Testis (tissue), 3 donors: ENCODE results near the gene SMIM17. TPM values are rescaled to one million over a fixed set of nuclear protein-coding genes. Genes with fewer than 3 reads are reported as not detected.
"Not testable (repeated sequence)": the region's sequence is repeated elsewhere in the genome, so short reads cannot be mapped to it uniquely, and the experiment has no call there.

Experiments
- DNase-seq: peaks from one replicate; pipeline ENCODE4 v3.0.0-alpha.2; 2019
- H3K27ac ChIP-seq, 2 donors: fragments of 200-600 bp; sonication (generic); one replicate each; pipeline ENCODE4 v1.5.1; 2019
- H3K27me3 ChIP-seq: fragments of 200-600 bp; sonication (generic); one replicate; pipeline ENCODE4 v1.5.1; 2019
- H3K36me3 ChIP-seq: fragments of 200-600 bp; sonication (generic); one replicate; pipeline ENCODE4 v1.5.1; 2017; ENCODE audit warnings: low read depth; ENCODE audit errors: missing control alignments
- H3K4me1 ChIP-seq: fragments of 200-600 bp; sonication (generic); one replicate; pipeline ENCODE4 v1.5.1; 2019
- H3K4me3 ChIP-seq, 2 donors: fragments of 200-600 bp; sonication (generic); one replicate each; pipeline ENCODE4 v1.5.1; 2017 to 2019
- H3K9me3 ChIP-seq: fragments of 200-600 bp; sonication (generic); one replicate; pipeline ENCODE4 v1.5.1; 2017
- CTCF ChIP-seq, 3 experiments: fragments of 450-650 bp in 2 of 3; fragments of 200-600 bp in 1 of 3; sonication (generic) in 1 of 3; IDR thresholded peaks; one replicate each; pipeline ENCODE4 v1.5.1; 2016 to 2019; ENCODE audit warnings: antibody characterized with exemption in 3 of 3, mild to moderate bottlenecking in 2 of 3, moderate library complexity in 1 of 3
- POLR2A ChIP-seq: fragments of 450-650 bp; IDR thresholded peaks from one replicate; pipeline ENCODE4 v1.6.1; 2017; ENCODE audit warnings: antibody characterized with exemption, mild to moderate bottlenecking, moderate library complexity
- WGBS, 2 donors: methylation state at CpG; one replicate each; pipeline ENCODE4 v1.1.5; 2018; 5-methylcytosine and 5-hydroxymethylcytosine counted together
- intact Hi-C: fragments of 100-400 bp; cut with DNase I; formaldehyde crosslinking; loops from one replicate; pipeline ENCODE4 v1.15.1; 2023; ENCODE audit warnings: low total_unique reads
- polyA plus RNA-seq: library from polyadenylated mRNA; stranded (reverse); fragments of 350-450 nt; fragmentation: Illumina TruSeq; extraction: RNeasy Lipid Tissue Mini Kit (QIAGEN cat#74804); gene quantifications from one replicate; pipeline ENCODE4 v1.2.3, GENCODE V29; 2014; ENCODE audit warnings: low read depth, low replicate concordance; ENCODE audit not compliant: insufficient read depth
- total RNA-seq, 2 donors: library from RNA; depleted of rRNA; stranded (reverse); fragments of >200 nt; gene quantifications; one replicate each; pipeline ENCODE4 v1.2.3, GENCODE V29; 2016

SMIM17 gene
- total and polyA plus RNA-seq, 3 donors from 2014 or later: 0.25 to 1.3 (median 0.79) TPM

- Histone ChIP-seq H3K4me1 (peaks cover 6% of the 10 kb centered on the region), H3K27ac (no peak overlapping the region), H3K27me3 (no peaks in the 10 kb centered on the region), H3K9me3 (no peaks in the 10 kb centered on the region), H3K4me3 (peak overlapping the region; percentile 62 to 68), H3K36me3 (no peaks in the 10 kb centered on the region)
- WGBS, 2 donors: 21% methylated on average over 31 of the region's 35 CpGs; no CpG with 5 or more reads in 1 of the 2 donors
- no peak for TF ChIP-seq CTCF (IDR thresholded peaks at IDR 0.05)
- no peak for TF ChIP-seq POLR2A
- DNase-seq: no peak
- intact Hi-C loops: no loop called here
Measured at GRCh38 chr19:56670961-56671612, 28.1 kb downstream of the SMIM17 start.

GRCh38 chr19:56671613-56671994 lies 28.6 kb downstream of the SMIM17 start, which contains the start of gene ZNF835:
Gene ZNF835, minus strand, starts transcription at chr19:56671757. Its CDS starts 6,559 bp downstream, at chr19:56665198.
- Histone ChIP-seq H3K27ac (no peak within 1 kb of the TSS), H3K4me1 (peaks cover 6% of the 10 kb centered on the region), H3K36me3 (no peaks in the 10 kb centered on the region), H3K4me3 (peak within 1 kb of the TSS; percentile 62 to 68), H3K27me3 (no peaks in the 10 kb centered on the region), H3K9me3 (no peaks in the 10 kb centered on the region)
- DNase-seq: peak; percentile 98
- whole genome bisulfite sequencing, 2 donors: 0% methylated on average over 23 of the region's 32 CpGs; no CpG with 5 or more reads in 1 of the 2 donors
- TF ChIP-seq POLR2A: no peak
- TF ChIP-seq CTCF (IDR thresholded peaks at IDR 0.05): peak in 1 of 3 experiments; percentile 28
- intact Hi-C loops: no loop called here

- intact Hi-C loops, H3K36me3 ChIP-seq, H3K27ac ChIP-seq, H3K27me3 ChIP-seq, DNase-seq, H3K4me3 ChIP-seq, H3K9me3 ChIP-seq, H3K4me1 ChIP-seq: not testable (repeated sequence)
- 95 to 99% methylated on average over 2 of the region's 2 CpGs for WGBS, 2 donors
Measured at GRCh38 chr19:56672610-56673009, 29.7 kb downstream of the SMIM17 start.

- Histone ChIP-seq H3K9me3 (no peaks in the 10 kb centered on the region), H3K27ac (no peak overlapping the region), H3K4me3 (no peak overlapping the region), H3K36me3 (no peaks in the 10 kb centered on the region), H3K4me1 (no peaks in the 10 kb centered on the region), H3K27me3 (no peaks in the 10 kb centered on the region)
- TF ChIP-seq POLR2A (no peak), CTCF (IDR thresholded peaks at IDR 0.05) (no peak)
- intact Hi-C loops: no loop called here
- WGBS, 2 donors: 82 to 84% methylated on average over 7 to 8 of the region's 8 CpGs
- DNase-seq: no peak
Measured at GRCh38 chr19:56678205-56678604, 35.2 kb downstream of the SMIM17 start.

- DNase-seq: no peak
- Histone ChIP-seq H3K27me3 (no peaks in the 10 kb centered on the region), H3K4me1 (no peaks in the 10 kb centered on the region), H3K36me3 (no peaks in the 10 kb centered on the region), H3K4me3 (no peak overlapping the region), H3K9me3 (no peaks in the 10 kb centered on the region), H3K27ac (no peak overlapping the region)
- intact Hi-C loops: no loop called here
- TF ChIP-seq POLR2A (no peak), CTCF (IDR thresholded peaks at IDR 0.05) (no peak)
- 50 to 53% methylated on average over 8 of the region's 8 CpGs for WGBS, 2 donors
Measured at GRCh38 chr19:56681702-56682101, 38.7 kb downstream of the SMIM17 start.
